COLO829 (cell line): Measurements from ENCODE around the gene ZFP92.
"Not testable (repeated sequence)": the region's sequence is repeated elsewhere in the genome, so short reads cannot be mapped to it uniquely, and the experiment has no call there.

Experiments
- DNase-seq: peaks from one replicate; pipeline ENCODE4 v3.0.0; 2012; ENCODE audit warnings: low spot score

The ZFP92 gene

GRCh38 chrX:153386097-153386496 is 25.2 kb upstream of the ZFP92 start:
- DNase-seq = no peak

DNA sequence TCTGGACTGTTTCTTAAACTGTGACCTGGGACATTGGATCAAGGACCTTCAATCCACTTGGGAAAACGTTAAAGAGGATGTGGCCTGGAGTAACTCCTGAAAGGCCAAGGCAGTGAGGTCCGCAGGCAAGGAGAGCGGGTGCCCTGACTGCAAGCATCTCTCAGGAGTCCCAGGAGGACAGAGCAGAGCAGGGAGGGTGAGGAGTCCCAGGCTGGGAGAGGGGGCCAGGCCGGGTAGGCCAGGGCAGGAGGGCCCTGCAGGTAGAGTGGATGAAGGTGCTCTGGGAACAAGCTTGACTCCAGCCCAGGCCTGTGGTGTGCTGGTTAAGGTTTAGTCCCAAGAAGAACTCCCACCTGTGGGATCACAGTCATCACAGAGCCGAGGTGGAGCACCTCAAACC is 23.9 kb upstream of the ZFP92 start:
- DNase-seq = no peak

GRCh38 chrX:153387987-153388721 is 23.1 kb upstream of the ZFP92 start:
- DNase-seq = no peak

DNA sequence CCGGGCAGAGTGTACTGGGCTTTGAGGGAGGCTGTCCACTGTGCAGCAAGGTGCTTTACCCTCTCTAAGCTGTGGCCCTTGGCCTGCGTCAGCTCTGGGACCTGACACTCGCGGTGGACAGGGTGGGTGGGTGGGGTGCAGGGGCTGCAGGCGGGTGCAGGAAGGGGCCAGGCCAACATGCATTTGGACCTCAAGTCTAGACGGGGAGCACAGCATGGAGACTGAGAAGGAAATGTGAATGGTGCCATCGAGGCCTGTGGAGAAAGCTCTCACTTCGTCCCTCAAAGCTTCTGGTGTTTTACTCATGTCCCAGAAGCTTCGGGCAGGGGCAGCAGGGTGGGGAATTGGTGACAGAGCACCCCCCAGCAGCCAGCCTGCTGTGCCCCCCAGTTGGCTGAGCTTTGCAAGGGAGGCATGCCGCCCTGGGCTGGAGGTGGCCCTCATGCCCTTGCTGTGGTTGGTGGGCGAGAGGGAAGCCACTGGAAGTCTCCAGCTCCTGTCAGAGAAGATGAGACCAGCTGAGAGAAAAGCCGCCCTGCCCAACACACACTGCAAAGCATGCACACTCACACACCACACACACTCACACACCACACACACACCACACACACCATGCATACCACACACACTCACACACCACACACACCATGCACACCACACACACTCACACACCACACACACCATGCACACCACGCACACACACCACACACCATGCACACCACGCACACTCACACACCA is 22.4 kb upstream of the ZFP92 start:
- DNase-seq = no peak

GRCh38 chrX:153389460-153389768 is 21.9 kb upstream of the ZFP92 start:
- DNase-seq = not testable (repeated sequence)

GRCh38 chrX:153392642-153393321 is 18.5 kb upstream of the ZFP92 start:
- no peak for DNase-seq

- no peak for DNase-seq
Observed at GRCh38 chrX:153394612-153395011, 16.7 kb upstream of the ZFP92 start.

DNA sequence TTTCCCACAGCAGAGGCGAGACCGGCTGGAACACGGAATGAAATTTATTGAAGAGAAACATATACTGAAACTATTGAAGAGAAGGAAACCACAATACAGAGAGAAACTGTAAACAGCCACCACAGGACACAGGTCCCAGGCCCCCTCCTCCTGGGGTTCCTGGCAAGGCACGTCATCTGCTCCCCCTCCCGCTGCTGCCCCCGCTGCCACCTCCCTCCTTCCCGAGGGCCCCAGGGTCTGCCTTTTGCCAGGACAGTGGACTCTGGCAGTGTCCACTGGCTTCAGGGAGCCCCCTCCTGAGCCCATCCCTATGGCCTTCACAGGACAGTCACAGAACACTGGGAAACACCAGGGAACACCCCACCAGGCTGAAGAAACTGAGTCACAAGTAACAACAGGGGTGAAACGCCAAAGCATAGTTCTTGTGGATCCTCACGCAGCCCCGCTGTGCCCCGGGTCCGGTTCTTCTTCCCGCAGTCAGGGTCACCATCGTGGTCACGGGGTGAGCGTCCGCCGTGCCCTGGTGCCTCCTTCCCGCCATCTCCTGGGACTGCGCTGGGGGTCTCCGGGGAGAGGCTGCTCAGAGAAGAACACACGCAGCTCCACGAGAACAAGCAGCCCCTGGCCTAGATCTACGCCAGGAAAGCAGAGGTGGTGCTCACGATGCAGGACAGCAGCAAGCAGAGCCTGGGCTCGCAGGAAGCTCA is 15.5 kb upstream of the ZFP92 start:
- no peak for DNase-seq

DNA sequence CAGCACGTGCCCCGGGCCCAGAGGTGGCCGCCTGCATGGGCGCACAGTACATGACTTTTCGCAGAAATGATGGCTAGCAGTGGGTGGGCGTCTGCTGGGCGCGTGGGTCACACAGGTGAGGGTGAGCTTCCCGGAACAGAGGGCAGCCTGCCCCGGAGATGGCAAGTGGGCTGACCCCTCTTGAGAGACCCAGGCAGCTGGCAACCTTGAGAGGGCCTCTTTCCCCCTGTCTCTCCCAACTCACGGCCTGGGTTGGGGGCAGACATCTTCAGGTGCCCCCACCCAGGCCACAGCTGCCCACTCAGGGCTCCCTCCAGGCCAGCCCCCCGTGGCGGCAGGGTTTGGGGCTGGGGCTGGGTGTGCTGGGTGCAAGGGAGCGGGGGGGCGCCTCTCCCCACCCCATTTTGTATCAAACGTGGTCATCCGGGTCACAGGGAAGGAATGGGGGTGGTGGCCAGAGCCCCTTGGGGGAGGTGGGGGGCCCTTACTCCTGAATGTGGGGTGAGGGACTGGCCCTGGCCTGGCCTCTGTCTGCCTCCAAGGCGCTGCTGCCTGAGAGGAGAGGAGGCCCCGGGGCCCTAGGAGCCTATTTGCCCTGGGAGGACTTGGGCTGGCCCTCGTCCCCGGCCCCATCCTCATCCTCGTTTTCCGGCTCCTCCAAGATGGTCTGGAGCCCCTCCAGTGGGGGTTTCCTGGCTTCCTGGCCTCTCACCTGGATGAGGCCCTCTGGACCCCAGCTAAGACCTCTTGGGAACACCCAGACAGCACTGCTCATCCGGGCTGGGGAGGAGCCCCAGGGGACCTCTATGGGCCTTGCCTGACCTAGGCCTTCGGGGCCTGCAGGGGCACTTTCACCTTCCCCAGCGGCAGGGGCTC is 14.7 kb upstream of the ZFP92 start:
- no peak for DNase-seq

DNA sequence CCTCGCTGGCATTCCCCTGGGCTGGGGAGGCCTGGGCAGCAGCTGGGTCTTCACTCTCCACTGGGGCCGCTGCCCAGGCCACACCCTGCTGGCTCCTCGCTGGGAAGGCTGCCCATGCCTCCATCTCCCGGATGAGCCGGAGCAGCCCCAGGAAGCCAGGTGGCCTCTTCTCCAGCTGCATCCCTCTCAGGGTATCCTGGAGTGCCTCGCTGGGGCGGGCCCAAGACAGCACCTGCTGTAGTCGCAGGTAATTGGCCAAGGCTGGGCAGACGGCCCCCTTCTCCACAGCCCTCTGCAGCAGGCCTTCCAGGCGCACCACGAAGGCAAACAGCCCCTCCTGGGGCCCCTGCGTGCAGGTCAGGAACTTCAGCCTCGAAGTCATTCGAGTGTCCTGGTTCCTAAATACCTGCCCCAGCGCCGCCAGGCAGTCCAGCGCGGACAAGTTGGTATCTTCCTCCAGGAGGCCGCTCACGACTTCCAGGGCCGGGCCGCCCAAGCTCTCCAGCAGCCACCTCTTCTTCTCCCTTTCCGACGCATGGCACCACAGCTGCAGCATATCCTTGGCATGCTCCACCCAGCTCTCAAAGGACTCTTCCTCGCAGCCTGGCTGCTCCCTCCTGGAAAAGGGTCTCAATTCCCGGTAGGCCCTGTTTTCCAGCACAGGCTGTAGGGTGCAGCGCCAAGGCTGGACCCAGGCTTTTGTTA is 13.9 kb upstream of the ZFP92 start:
- no peak for DNase-seq

- DNase-seq = no peak
Observed at GRCh38 chrX:153398275-153398960, 12.9 kb upstream of the ZFP92 start.

DNA sequence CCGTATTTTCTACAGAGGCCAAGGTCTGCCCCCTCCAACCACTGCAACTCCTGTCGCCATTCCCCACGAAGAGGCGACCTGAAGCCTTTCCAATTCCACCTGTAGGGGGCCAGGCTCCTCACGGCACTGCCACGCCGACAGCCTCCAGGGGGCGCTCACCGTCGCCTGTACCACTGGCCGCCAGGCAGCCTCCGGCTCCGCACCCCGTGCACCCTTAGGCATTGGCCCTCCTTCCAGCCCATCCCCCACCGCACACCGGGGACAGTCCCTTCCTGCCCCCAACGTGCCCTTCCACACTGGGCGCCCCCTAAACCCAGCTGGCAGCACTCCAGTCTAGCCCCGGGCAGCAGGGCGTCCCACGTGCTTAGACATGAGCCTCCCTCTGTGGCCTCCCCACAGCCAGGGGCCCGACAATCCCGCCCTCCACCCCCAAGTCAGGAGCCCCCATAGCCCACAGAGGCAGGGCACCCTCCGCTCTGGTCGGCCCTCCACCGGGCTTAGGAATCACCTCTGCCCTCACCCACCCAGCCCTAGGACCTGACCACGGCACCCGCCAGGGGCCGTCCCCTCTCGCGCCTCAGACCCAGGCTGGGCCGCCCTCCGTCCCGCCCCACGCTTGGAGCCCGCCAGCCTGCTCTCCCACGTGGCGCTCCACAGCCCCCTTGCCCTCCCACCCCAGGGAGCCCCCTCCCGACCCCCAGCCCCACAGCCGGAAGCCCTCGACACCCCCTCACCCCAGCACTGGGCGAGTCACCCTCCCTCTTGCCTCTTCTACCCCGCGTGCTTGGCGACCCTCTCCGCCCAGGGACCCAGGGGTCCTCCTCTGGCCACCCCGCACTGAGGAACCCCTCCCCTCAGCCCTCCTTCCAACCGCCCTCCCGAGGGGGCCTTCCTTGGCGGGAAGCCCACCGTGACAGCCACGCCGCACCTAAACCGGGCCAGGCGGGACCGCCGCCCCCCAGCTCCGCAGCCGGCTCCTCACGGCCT is 10.8 kb upstream of the ZFP92 start:
- DNase-seq = peak; percentile 59

DNA sequence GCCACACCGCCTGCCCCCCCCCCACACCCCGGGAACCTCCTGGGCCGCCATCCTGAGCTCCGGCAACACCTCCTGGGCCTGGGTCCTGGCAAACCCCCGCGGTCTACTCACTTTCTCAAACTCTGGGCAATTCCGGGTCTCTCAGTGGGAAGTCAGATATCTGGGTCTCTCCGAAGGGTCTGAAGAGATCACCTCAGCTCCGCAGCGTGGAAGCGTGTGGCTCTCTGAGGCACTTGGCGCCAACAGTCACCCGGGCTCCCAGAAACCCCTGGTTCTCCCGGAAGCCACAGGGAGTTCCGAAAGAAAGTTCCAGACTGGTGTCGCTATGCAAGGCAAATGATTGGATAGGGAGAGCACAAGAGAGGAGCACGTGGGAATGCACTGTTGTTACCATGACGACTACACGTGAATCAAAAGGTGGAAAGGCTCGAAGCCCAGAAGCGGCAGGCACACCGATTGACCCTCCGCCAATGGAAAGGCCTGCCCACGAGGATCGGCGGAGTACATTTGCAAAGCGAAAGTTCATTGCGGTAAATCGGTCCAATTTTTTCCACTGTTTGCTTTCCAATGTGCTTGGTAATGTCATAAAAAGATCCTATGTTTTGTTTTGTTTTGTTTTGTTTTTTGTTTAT is 10.0 kb upstream of the ZFP92 start, which contains the start of gene PNMA6E:
TSS of gene PNMA6E (minus strand) at position 218 of the 632 bp plus-strand sequence. CDS start 2,501 bp downstream, outside the sequence.
- DNase-seq = no peak

DNA sequence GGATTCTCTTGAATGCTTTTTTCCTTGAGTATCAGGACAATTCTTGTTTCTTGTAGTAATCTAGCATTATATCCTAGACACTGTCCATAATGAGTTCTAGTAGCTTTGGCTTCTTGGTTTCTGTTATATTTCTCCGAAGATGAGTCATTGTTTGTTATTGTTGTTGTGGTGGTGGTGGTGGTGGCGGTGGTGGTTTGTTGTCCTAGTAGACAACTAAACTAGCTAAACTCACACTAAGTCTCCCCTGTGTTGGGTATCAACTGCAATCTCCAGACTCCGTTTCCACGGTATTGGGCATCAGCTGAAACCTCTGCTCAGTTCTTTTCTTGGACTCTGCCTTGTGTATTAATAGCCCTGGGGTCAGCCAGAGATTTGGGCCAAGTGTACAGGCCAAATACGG is 6.9 kb upstream of the ZFP92 start:
- not testable (repeated sequence) for DNase-seq

DNA sequence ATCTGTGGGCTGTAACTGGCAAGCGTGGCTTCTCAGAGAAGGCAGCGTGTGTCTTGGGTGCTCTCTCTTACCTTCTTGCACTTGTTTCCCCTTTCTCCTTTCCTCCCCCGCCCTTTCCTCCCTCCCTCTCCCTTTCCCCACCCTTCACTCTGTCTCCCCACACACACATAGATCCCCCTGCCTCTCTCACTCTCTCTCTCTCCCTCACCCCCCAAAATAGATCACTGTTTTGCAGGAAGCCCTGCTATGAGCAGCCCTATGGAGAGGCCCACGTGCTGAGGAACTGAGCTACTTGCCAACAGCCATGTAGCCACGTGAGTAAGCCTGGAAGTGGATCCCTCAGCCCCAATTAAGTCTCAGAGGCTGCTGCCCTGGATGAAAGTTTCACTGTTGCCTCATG is 5.8 kb upstream of the ZFP92 start:
- no peak for DNase-seq

GRCh38 chrX:153406011-153406410 is 5.3 kb upstream of the ZFP92 start:
- DNase-seq = no peak

GRCh38 chrX:153406903-153407302 is 4.4 kb upstream of the ZFP92 start:
- no peak for DNase-seq

DNA sequence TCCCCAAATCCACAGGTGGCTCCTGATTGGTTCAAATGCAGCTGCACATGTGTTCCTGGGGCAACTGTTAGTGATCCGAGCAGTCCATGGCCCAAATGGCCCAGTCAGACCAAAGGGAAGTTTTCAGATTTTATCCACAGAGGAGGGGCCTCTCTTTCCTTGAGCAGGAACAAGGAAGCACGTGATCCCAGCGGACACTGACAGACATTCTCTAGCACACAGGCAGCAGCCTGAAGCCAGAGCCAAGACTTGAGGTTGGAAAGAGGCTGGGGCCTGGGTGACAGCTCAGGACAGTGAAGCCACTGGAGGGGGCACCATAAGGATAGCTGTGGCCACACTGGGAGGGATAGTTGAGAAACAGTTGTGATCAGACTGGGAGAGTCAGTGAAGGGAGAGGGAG is 3.5 kb upstream of the ZFP92 start:
- DNase-seq = no peak
